HG02571 (cell line): Measurements from ENCODE around the gene HS3ST5.
"Not testable (repeated sequence)": the region's sequence is repeated elsewhere in the genome, so short reads cannot be mapped to it uniquely, and the experiment has no call there.

Experiments
- ATAC-seq: cut with Tn5 transposase; IDR thresholded peaks from one replicate; pipeline ENCODE4 v1.9.1; 2021; ENCODE audit warnings: mild to moderate bottlenecking, moderate library complexity; ENCODE audit not compliant: unreplicated experiment

HS3ST5 gene

GRCh38 chr6:114055763-114056162 is 287.1 kb downstream of the HS3ST5 start:
- ATAC-seq: no peak

- no peak for ATAC-seq
These were observed 287.5 kb downstream of the HS3ST5 start for GRCh38 chr6:114055349-114055748.

- no peak for ATAC-seq
These were observed 289.0 kb downstream of the HS3ST5 start for GRCh38 chr6:114053791-114054190.

- no peak for ATAC-seq
These were observed 290.7 kb downstream of the HS3ST5 start for GRCh38 chr6:114052141-114052540.

- no peak for ATAC-seq
These were observed 291.8 kb downstream of the HS3ST5 start for GRCh38 chr6:114051031-114051430.

- ATAC-seq: no peak
These were observed 293.4 kb downstream of the HS3ST5 start for GRCh38 chr6:114049367-114049966.

- ATAC-seq: not testable (repeated sequence)
These were observed 298.3 kb downstream of the HS3ST5 start for GRCh38 chr6:114044566-114044965.

- ATAC-seq: no peak
These were observed 300.4 kb downstream of the HS3ST5 start for GRCh38 chr6:114042267-114043016.

GRCh38 chr6:114040871-114041270 is 302.0 kb downstream of the HS3ST5 start:
- ATAC-seq: no peak

- ATAC-seq: no peak
These were observed 303.0 kb downstream of the HS3ST5 start for GRCh38 chr6:114039841-114040240.

- no peak for ATAC-seq
These were observed 309.2 kb downstream of the HS3ST5 start for GRCh38 chr6:114033606-114034005.

GRCh38 chr6:114032721-114033120 is 310.1 kb downstream of the HS3ST5 start:
- no peak for ATAC-seq

- no peak for ATAC-seq
These were observed 312.1 kb downstream of the HS3ST5 start for GRCh38 chr6:114030767-114031166.

- ATAC-seq: no peak
These were observed 318.1 kb downstream of the HS3ST5 start for GRCh38 chr6:114024746-114025145.

GRCh38 chr6:114020196-114020595 is 322.6 kb downstream of the HS3ST5 start:
- no peak for ATAC-seq

- ATAC-seq: not testable (repeated sequence)
These were observed 325.7 kb downstream of the HS3ST5 start for GRCh38 chr6:114017146-114017545.

- ATAC-seq: not testable (repeated sequence)
These were observed 328.7 kb downstream of the HS3ST5 start for GRCh38 chr6:114014106-114014505.

GRCh38 chr6:114011486-114011885 is 331.3 kb downstream of the HS3ST5 start:
- ATAC-seq: not testable (repeated sequence)

- no peak for ATAC-seq
These were observed 332.3 kb downstream of the HS3ST5 start for GRCh38 chr6:114010540-114010939.

- ATAC-seq: no peak
These were observed 333.6 kb downstream of the HS3ST5 start for GRCh38 chr6:114009192-114009591.

GRCh38 chr6:114008331-114008730 is 334.5 kb downstream of the HS3ST5 start:
- no peak for ATAC-seq

- no peak for ATAC-seq
These were observed 335.3 kb downstream of the HS3ST5 start for GRCh38 chr6:114007516-114007915.
